Astrocyte of the spinal cord (primary cell): ENCODE data around the gene RPL7A.
A peak's percentile ranks its signal among the peaks of the same experiment; 100 is the strongest.

Source experiments
- DNase-seq: peaks from one replicate; pipeline ENCODE4 v3.0.0; 2011; ENCODE audit warnings: low read depth, low spot score
- H3K4me3 ChIP-seq: 2 replicates; pipeline ENCODE4 v1.5.1; 2011; ENCODE audit warnings: low read depth, mild to moderate bottlenecking, low read length, moderate library complexity
- in situ Hi-C: cut with HindIII; loops from 2 replicates; pipeline ENCODE4 v1.10.0; 2017; ENCODE audit warnings: low sequenced_read_pairs
- TF ChIP-seq, protein P1 (sequence below): IDR thresholded peaks from 2 replicates; pipeline ENCODE4 v1.5.1; 2012; ENCODE audit warnings: low read depth, mild to moderate bottlenecking, low read length, inconsistent platforms

Gene RPL7A

DNA sequence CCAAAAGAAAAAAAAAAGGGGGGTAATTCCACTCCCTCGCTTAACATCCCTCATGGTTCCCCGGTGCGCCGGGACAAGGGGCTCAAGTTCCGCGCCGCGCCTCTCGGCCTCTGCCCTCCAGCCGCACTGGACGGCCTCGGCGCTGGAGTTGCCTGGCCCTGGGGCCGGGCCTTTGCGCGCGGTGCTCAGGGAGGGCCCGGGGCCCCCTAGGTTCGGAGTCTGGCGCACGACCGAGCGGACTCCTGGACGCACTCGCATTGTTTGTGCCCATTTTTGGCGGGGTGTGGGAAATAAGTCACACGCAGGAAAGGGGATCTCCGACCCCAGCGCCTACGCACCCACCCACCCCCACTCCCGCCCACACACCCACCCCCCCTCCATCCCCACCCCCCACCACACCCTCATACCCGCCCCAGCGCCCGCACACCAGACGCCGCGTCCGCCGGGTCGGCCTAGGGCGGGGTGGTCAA, 468 bp upstream of the RPL7A start:
- H3K4me3 ChIP-seq: peak overlapping the region; percentile 100
- TF ChIP-seq, protein P1, sequence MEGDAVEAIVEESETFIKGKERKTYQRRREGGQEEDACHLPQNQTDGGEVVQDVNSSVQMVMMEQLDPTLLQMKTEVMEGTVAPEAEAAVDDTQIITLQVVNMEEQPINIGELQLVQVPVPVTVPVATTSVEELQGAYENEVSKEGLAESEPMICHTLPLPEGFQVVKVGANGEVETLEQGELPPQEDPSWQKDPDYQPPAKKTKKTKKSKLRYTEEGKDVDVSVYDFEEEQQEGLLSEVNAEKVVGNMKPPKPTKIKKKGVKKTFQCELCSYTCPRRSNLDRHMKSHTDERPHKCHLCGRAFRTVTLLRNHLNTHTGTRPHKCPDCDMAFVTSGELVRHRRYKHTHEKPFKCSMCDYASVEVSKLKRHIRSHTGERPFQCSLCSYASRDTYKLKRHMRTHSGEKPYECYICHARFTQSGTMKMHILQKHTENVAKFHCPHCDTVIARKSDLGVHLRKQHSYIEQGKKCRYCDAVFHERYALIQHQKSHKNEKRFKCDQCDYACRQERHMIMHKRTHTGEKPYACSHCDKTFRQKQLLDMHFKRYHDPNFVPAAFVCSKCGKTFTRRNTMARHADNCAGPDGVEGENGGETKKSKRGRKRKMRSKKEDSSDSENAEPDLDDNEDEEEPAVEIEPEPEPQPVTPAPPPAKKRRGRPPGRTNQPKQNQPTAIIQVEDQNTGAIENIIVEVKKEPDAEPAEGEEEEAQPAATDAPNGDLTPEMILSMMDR: no peak
- DNase-seq: peak; percentile 28
- in situ Hi-C loops: no loop called here

- in situ Hi-C loops: no loop called here
- TF ChIP-seq, protein P1: no peak
- H3K4me3 ChIP-seq: peak overlapping the region; percentile 100
- DNase-seq: no peak
Measured at GRCh38 chr9:133348718-133349573, 928 bp downstream of the RPL7A start.

DNA sequence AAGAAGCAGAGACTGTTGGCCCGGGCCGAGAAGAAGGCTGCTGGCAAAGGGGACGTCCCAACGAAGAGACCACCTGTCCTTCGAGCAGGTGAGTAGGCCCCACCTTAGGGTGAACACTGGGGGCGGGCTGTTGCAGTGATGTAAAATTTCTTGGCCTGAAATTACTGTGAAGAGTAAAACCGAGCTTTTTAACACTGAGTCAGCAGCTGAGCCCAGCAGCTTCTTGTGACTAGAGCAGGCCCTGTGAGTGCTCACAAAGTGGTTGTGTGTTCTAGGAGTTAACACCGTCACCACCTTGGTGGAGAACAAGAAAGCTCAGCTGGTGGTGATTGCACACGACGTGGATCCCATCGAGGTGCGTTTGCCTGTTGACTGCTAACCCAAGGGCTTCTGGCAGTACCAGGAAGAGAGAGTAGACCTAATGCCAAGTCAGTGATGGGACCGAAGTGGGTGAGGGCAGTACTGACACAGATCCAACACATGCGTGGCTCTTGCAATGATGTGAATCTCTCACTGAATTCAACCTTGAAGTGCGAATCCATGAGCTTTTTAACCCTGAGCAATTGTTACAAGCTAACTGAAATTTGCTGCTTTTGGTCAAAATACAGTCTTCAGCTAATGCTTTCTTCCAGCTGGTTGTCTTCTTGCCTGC, 2.1 kb downstream of the RPL7A start:
- DNase-seq: no peak
- TF ChIP-seq, protein P1: no peak
- H3K4me3 ChIP-seq: peak overlapping the region; percentile 1
- in situ Hi-C loops: no loop called here

GRCh38 chr9:133351526-133351907, 3.5 kb downstream of the RPL7A start:
- no peak overlapping the region for H3K4me3 ChIP-seq
- no peak for DNase-seq
- in situ Hi-C loops: no loop called here
- TF ChIP-seq, protein P1: no peak

GRCh38 chr9:133351908-133352634, 4.1 kb downstream of the RPL7A start:
- in situ Hi-C loops: no loop called here
- H3K4me3 ChIP-seq: no peak overlapping the region
- DNase-seq: peak; percentile 49
- TF ChIP-seq, protein P1: peak; percentile 67

DNA sequence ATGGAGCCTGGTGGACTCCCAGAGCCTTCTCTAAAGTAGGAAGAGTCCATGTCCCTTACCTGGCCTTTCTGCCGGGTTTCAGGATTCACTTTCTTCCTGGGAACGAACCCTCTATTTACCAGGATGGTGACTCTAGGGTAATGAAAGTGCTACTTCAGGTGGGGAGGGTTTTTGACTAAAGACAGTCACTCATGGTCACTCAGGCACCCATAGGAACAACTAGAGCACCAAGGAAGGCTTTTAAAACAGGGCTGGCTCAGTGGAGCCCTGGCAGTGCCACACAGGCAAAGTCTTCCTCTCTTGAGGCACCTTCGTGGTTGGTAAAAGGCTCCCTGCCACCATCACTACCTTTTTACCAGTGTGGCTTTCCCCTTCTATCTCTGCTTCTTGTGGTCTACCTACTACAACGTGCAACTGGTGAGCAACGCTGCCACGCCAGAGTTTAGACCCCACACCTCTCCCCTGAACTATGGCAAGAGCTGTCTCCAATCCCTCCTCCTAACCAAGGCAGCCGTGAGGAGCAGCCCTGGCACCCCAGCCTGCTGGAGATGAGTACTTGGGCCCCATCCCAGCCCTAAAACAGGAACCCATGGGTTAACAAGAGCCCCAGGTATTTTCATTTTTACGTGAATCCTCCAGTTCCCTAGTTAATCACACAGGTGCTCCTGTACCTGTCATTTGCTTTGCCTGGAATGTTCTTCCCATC, 4.8 kb downstream of the RPL7A start:
- H3K4me3 ChIP-seq: no peak overlapping the region
- in situ Hi-C loops: no loop called here
- DNase-seq: no peak
- TF ChIP-seq, protein P1: no peak
